HEK293 (cell line): Measurements from ENCODE around the gene COPG2.

Experiments used
- CTCF ChIA-PET: fragments of 350-600 bp; formaldehyde crosslinking; extraction: SDS; loops from one replicate; lab custom pipeline; 2021; ENCODE audit warnings: antibody characterized with exemption; lab: Yijun Ruan, JAX
- POLR2A ChIA-PET: fragments of 300-600 bp; formaldehyde crosslinking; extraction: SDS; loops from one replicate; lab custom pipeline; 2020; ENCODE audit warnings: antibody characterized with exemption, inconsistent platforms; lab: Yijun Ruan, JAX
- H3K27ac ChIP-seq: fragments of 200-500 bp; sonication (Bioruptor generic); 2 replicates; pipeline ENCODE4 v1.5.1; 2014; ENCODE audit warnings: low read depth, low read length, control low read depth, inconsistent platforms; ENCODE audit errors: extremely low read depth
- H3K36me3 ChIP-seq, 2 experiments: fragments of 200-500 bp in 1 of 2; sonication (Bioruptor generic) in 1 of 2; 1 replicate in 1 of 2; 2 replicates in 1 of 2; pipeline ENCODE4 v1.5.1; 2014 to 2017; ENCODE audit warnings: inconsistent platforms in 2 of 2, low read length in 2 of 2; ENCODE audit not compliant: control insufficient read depth in 2 of 2, insufficient read depth in 1 of 2
- H3K4me1 ChIP-seq: fragments of 200-500 bp; sonication (Bioruptor generic); 2 replicates; pipeline ENCODE4 v1.5.1; 2014; ENCODE audit warnings: mild to moderate bottlenecking, low read length, inconsistent platforms; ENCODE audit not compliant: control insufficient read depth, insufficient read depth
- H3K4me3 ChIP-seq: 2 replicates; pipeline ENCODE4 v1.5.1; 2011; ENCODE audit warnings: low read depth, mild to moderate bottlenecking, control low read depth, low read length, moderate library complexity
- H3K9me3 ChIP-seq: fragments of 200-500 bp; sonication (Bioruptor generic); 2 replicates; pipeline ENCODE4 v1.5.1; 2014; ENCODE audit warnings: low read depth, low read length, inconsistent platforms; ENCODE audit not compliant: control insufficient read depth, insufficient read depth
- GLIS1 ChIP-seq: fragments of 450-650 bp; formaldehyde crosslinking; IDR thresholded peaks from 2 replicates; pipeline ENCODE4 v1.5.1; 2016; ENCODE audit warnings: missing biosample characterization, missing genetic modification characterization
- GLIS2 ChIP-seq: fragments of 450-650 bp; formaldehyde crosslinking; IDR thresholded peaks from 2 replicates; pipeline ENCODE4 v1.5.1; 2016; ENCODE audit warnings: missing biosample characterization, missing genetic modification characterization
- KLF8 ChIP-seq: fragments of 450-650 bp; formaldehyde crosslinking; IDR thresholded peaks from 2 replicates; pipeline ENCODE4 v1.5.1; 2016; ENCODE audit warnings: missing biosample characterization, missing genetic modification characterization
- KLF9 ChIP-seq: fragments of 450-650 bp; formaldehyde crosslinking; IDR thresholded peaks from 2 replicates; pipeline ENCODE4 v1.5.1; 2016; ENCODE audit warnings: missing biosample characterization, missing genetic modification characterization, low read depth
- PBX3 ChIP-seq: sonication (generic); formaldehyde crosslinking; IDR thresholded peaks from 2 replicates; pipeline ENCODE4 v1.8.1; 2022; ENCODE audit warnings: mild to moderate bottlenecking, moderate library complexity, missing genetic modification reagents
- SP7 ChIP-seq: fragments of 450-650 bp; formaldehyde crosslinking; IDR thresholded peaks from 2 replicates; pipeline ENCODE4 v1.5.1; 2016; ENCODE audit warnings: missing biosample characterization, missing genetic modification characterization
- ZBTB26 ChIP-seq: fragments of 450-650 bp; formaldehyde crosslinking; optimal IDR thresholded peaks from 2 replicates; pipeline ENCODE3; 2016; ENCODE audit warnings: missing biosample characterization, mild to moderate bottlenecking, missing genetic modification characterization
- ZEB2 ChIP-seq: fragments of 450-650 bp; formaldehyde crosslinking; IDR thresholded peaks from 2 replicates; pipeline ENCODE4 v1.5.1; 2016; ENCODE audit warnings: missing biosample characterization, missing genetic modification characterization
- ZFP3 ChIP-seq: fragments of 450-650 bp; formaldehyde crosslinking; IDR thresholded peaks from 2 replicates; pipeline ENCODE4 v1.5.1; 2016; ENCODE audit warnings: low read depth, missing biosample characterization, missing genetic modification characterization
- ZIC2 ChIP-seq: fragments of 450-650 bp; formaldehyde crosslinking; IDR thresholded peaks from 2 replicates; pipeline ENCODE4 v1.5.1; 2016; ENCODE audit warnings: missing biosample characterization, missing genetic modification characterization
- ZNF121 ChIP-seq: fragments of 450-650 bp; formaldehyde crosslinking; IDR thresholded peaks from 2 replicates; pipeline ENCODE4 v1.5.1; 2016; ENCODE audit warnings: missing biosample characterization, missing genetic modification characterization
- ZNF133 ChIP-seq: fragments of 450-650 bp; formaldehyde crosslinking; IDR thresholded peaks from 2 replicates; pipeline ENCODE4 v1.5.1; 2016; ENCODE audit warnings: missing biosample characterization, missing genetic modification characterization
- ZNF146 ChIP-seq: fragments of 450-650 bp; formaldehyde crosslinking; IDR thresholded peaks from 2 replicates; pipeline ENCODE4 v1.5.1; 2016; ENCODE audit warnings: missing biosample characterization, missing genetic modification characterization
- ZNF248 ChIP-seq: fragments of 450-650 bp; formaldehyde crosslinking; IDR thresholded peaks from 2 replicates; pipeline ENCODE4 v1.5.1; 2017; ENCODE audit warnings: missing biosample characterization, missing genetic modification characterization
- ZNF302 ChIP-seq: fragments of 450-650 bp; formaldehyde crosslinking; IDR thresholded peaks from 2 replicates; pipeline ENCODE4 v1.5.1; 2016; ENCODE audit warnings: missing biosample characterization, missing genetic modification characterization, low read depth
- ZNF341 ChIP-seq: fragments of 450-650 bp; formaldehyde crosslinking; IDR thresholded peaks from 2 replicates; pipeline ENCODE4; 2016; ENCODE audit warnings: low read depth, missing biosample characterization, missing genetic modification characterization
- ZNF350 ChIP-seq: fragments of 450-650 bp; formaldehyde crosslinking; IDR thresholded peaks from 2 replicates; pipeline ENCODE4 v1.5.0; 2017; ENCODE audit warnings: missing biosample characterization, mild to moderate bottlenecking, missing genetic modification characterization
- ZNF544 ChIP-seq: fragments of 450-650 bp; formaldehyde crosslinking; IDR thresholded peaks from 2 replicates; pipeline ENCODE4 v1.5.0; 2017; ENCODE audit warnings: missing biosample characterization, missing genetic modification characterization
- ZNF548 ChIP-seq: fragments of 450-650 bp; formaldehyde crosslinking; IDR thresholded peaks from 2 replicates; pipeline ENCODE4 v1.5.1; 2016; ENCODE audit warnings: missing biosample characterization, missing genetic modification characterization
- ZNF600 ChIP-seq: fragments of 450-650 bp; formaldehyde crosslinking; IDR thresholded peaks from 2 replicates; pipeline ENCODE4 v1.5.1; 2016; ENCODE audit warnings: missing biosample characterization, missing genetic modification characterization
- ZNF639 ChIP-seq: fragments of 450-650 bp; formaldehyde crosslinking; IDR thresholded peaks from 2 replicates; pipeline ENCODE4 v1.5.1; 2016; ENCODE audit warnings: missing biosample characterization, missing genetic modification characterization
- TF ChIP-seq, protein P1 (sequence below): fragments of 450-650 bp; formaldehyde crosslinking; IDR thresholded peaks from 2 replicates; pipeline ENCODE4 v1.5.1; 2017; ENCODE audit warnings: missing biosample characterization, mild to moderate bottlenecking, missing genetic modification characterization, moderate library complexity
- TF ChIP-seq, protein P2 (sequence below): fragments of 450-650 bp; formaldehyde crosslinking; IDR thresholded peaks from 2 replicates; pipeline ENCODE4 v1.5.0; 2017; ENCODE audit warnings: missing biosample characterization, missing genetic modification characterization, borderline replicate concordance
- TF ChIP-seq, protein P3 (sequence below): fragments of 450-650 bp; formaldehyde crosslinking; IDR thresholded peaks from 2 replicates; pipeline ENCODE4 v1.5.1; 2016; ENCODE audit warnings: missing biosample characterization, missing genetic modification characterization

COPG2 gene, protein sequence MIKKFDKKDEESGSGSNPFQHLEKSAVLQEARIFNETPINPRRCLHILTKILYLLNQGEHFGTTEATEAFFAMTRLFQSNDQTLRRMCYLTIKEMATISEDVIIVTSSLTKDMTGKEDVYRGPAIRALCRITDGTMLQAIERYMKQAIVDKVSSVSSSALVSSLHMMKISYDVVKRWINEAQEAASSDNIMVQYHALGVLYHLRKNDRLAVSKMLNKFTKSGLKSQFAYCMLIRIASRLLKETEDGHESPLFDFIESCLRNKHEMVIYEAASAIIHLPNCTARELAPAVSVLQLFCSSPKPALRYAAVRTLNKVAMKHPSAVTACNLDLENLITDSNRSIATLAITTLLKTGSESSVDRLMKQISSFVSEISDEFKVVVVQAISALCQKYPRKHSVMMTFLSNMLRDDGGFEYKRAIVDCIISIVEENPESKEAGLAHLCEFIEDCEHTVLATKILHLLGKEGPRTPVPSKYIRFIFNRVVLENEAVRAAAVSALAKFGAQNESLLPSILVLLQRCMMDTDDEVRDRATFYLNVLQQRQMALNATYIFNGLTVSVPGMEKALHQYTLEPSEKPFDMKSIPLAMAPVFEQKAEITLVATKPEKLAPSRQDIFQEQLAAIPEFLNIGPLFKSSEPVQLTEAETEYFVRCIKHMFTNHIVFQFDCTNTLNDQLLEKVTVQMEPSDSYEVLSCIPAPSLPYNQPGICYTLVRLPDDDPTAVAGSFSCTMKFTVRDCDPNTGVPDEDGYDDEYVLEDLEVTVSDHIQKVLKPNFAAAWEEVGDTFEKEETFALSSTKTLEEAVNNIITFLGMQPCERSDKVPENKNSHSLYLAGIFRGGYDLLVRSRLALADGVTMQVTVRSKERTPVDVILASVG

GRCh38 chr7:130668258-130669084 lies at the start of gene COPG2:
Gene COPG2 (minus strand): TSS chr7:130668748. CDS start chr7:130668668, 80 bp downstream.
- peaks cover 7 to 9% of the 10 kb centered on the region in 2 experiments; a peak in 2 of 3 replicates for H3K36me3 ChIP-seq
- peak within 1 kb of the TSS; percentile 68 for H3K27ac ChIP-seq
- peak within 1 kb of the TSS; percentile 63 for H3K4me3 ChIP-seq
- H3K4me1 ChIP-seq, result no peaks in the 10 kb centered on the region
- ChIA-PET CTCF (no interaction called here), POLR2A (interaction anchor here (0.5 to 1.0 kb wide), 2 partner anchors 89 to 598 kb away, joined by 4 to 5 read pairs; partner anchors contain the start of gene KLHDC10)
- H3K9me3 ChIP-seq, result no peaks in the 10 kb centered on the region
- peak; percentile 30; the same call in 1 of the 2 replicates for TF ChIP-seq SP7
- TF ChIP-seq GLIS2 (tag by site-specific recombination), result peak; percentile 91
- TF ChIP-seq ZNF639 (tag by site-specific recombination), result no peak
- TF ChIP-seq, protein P1, sequence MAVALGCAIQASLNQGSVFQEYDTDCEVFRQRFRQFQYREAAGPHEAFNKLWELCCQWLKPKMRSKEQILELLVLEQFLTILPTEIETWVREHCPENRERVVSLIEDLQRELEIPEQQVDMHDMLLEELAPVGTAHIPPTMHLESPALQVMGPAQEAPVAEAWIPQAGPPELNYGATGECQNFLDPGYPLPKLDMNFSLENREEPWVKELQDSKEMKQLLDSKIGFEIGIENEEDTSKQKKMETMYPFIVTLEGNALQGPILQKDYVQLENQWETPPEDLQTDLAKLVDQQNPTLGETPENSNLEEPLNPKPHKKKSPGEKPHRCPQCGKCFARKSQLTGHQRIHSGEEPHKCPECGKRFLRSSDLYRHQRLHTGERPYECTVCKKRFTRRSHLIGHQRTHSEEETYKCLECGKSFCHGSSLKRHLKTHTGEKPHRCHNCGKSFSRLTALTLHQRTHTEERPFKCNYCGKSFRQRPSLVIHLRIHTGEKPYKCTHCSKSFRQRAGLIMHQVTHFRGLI (tag by site-specific recombination), result no peak
- TF ChIP-seq, protein P2, sequence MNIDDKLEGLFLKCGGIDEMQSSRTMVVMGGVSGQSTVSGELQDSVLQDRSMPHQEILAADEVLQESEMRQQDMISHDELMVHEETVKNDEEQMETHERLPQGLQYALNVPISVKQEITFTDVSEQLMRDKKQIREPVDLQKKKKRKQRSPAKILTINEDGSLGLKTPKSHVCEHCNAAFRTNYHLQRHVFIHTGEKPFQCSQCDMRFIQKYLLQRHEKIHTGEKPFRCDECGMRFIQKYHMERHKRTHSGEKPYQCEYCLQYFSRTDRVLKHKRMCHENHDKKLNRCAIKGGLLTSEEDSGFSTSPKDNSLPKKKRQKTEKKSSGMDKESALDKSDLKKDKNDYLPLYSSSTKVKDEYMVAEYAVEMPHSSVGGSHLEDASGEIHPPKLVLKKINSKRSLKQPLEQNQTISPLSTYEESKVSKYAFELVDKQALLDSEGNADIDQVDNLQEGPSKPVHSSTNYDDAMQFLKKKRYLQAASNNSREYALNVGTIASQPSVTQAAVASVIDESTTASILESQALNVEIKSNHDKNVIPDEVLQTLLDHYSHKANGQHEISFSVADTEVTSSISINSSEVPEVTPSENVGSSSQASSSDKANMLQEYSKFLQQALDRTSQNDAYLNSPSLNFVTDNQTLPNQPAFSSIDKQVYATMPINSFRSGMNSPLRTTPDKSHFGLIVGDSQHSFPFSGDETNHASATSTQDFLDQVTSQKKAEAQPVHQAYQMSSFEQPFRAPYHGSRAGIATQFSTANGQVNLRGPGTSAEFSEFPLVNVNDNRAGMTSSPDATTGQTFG (tag by site-specific recombination), result no peak
- TF ChIP-seq ZNF248 (tag by site-specific recombination), result no peak
- 0 out of 2 replicates have a peak, but pooled peaks have one; percentile 14 for TF ChIP-seq ZNF350 (tag by site-specific recombination)
- TF ChIP-seq ZNF302 (tag by site-specific recombination), result no peak
- TF ChIP-seq KLF8 (tag by site-specific recombination), result peak; percentile 63; the same call in 1 of the 2 replicates
- TF ChIP-seq ZBTB26 (tag by site-specific recombination), result peak; percentile 50
- TF ChIP-seq, protein P3, sequence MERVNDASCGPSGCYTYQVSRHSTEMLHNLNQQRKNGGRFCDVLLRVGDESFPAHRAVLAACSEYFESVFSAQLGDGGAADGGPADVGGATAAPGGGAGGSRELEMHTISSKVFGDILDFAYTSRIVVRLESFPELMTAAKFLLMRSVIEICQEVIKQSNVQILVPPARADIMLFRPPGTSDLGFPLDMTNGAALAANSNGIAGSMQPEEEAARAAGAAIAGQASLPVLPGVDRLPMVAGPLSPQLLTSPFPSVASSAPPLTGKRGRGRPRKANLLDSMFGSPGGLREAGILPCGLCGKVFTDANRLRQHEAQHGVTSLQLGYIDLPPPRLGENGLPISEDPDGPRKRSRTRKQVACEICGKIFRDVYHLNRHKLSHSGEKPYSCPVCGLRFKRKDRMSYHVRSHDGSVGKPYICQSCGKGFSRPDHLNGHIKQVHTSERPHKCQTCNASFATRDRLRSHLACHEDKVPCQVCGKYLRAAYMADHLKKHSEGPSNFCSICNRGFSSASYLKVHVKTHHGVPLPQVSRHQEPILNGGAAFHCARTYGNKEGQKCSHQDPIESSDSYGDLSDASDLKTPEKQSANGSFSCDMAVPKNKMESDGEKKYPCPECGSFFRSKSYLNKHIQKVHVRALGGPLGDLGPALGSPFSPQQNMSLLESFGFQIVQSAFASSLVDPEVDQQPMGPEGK (tag by site-specific recombination), result peak; percentile 73
- peak; percentile 96 for TF ChIP-seq KLF9
- no peak for TF ChIP-seq ZNF600 (tag by site-specific recombination)
- no peak for TF ChIP-seq ZNF146 (tag by site-specific recombination)
- TF ChIP-seq GLIS1 (tag by site-specific recombination), result peak; percentile 69
- no peak for TF ChIP-seq ZNF544 (tag by site-specific recombination)
- TF ChIP-seq ZFP3 (tag by site-specific recombination), result no peak
- peak; percentile 94 for TF ChIP-seq PBX3 (CRISPR knock-in tag)
- no peak for TF ChIP-seq ZNF548 (tag by site-specific recombination)
- no peak for TF ChIP-seq ZNF121 (tag by site-specific recombination)
- TF ChIP-seq ZIC2 (tag by site-specific recombination), result peak; percentile 64
- 0 out of 2 replicates have a peak, but pooled peaks have one; percentile 48 for TF ChIP-seq ZEB2
- TF ChIP-seq ZNF341 (tag by site-specific recombination), result 0 out of 2 replicates have a peak, but pooled peaks have one; percentile 11
- no peak for TF ChIP-seq ZNF133
